NT2/D1 (cell line): ENCODE measurements around the gene MAGI1.

ENCODE experiments used
- SUZ12 ChIP-seq: IDR thresholded peaks from 2 replicates; pipeline ENCODE4 v1.6.1; 2011; ENCODE audit not compliant: insufficient read length, insufficient read depth; ENCODE audit errors: extremely low read depth
- YY1 ChIP-seq: IDR thresholded peaks from 2 replicates; pipeline ENCODE4 v1.6.1; 2011; ENCODE audit not compliant: insufficient read length, insufficient read depth
- ZNF274 ChIP-seq: IDR thresholded peaks from 2 replicates; pipeline ENCODE4 v1.6.1; 2011; ENCODE audit warnings: mild to moderate bottlenecking, low read depth, low read length

- TF ChIP-seq ZNF274 (no peak), YY1 (no peak), SUZ12 (no peak)
Measured at GRCh38 chr3:65748326-65748725, 290.4 kb downstream of the MAGI1 start.
